ENCODE measurements around the gene PKNOX2. TPM values are rescaled to one million over a fixed set of nuclear protein-coding genes. Genes with fewer than 3 reads are reported as not detected.
A peak's percentile ranks its signal among the peaks of the same experiment; 100 is the strongest.

Gene PKNOX2
- total and polyA plus RNA-seq, 4 donors, result 3.1 to 10.6 (median 7.9) TPM

GRCh38 chr11:125433454-125434121, 269.0 kb downstream of the PKNOX2 start:
- no peak for TF ChIP-seq CTCF (IDR thresholded peaks at IDR 0.05; ENCODE audit: control extremely low read depth, extremely low read depth)
- Histone ChIP-seq H3K27me3 (ENCODE audit: control insufficient read depth in 3 of 3, insufficient read depth in 3 of 3, low read length in 2 of 3) (no peaks in the 10 kb centered on the region), H3K4me1 (ENCODE audit: control insufficient read depth in 5 of 5, insufficient read depth in 5 of 5, low read length in 5 of 5) (peaks cover 0 to 3% (median 0%) of the 10 kb centered on the region in 5 donors), H3K9ac (ENCODE audit: insufficient read depth in 1 of 2, low read length in 2 of 2) (no peak overlapping the region), H3K27ac (ENCODE audit: low read depth in 1 of 2, low read length in 1 of 2) (no peak overlapping the region), H3K9me3 (ENCODE audit: control insufficient read depth in 4 of 4, insufficient read depth in 3 of 4, low read length in 3 of 4) (no peaks in the 10 kb centered on the region), H3K4me3 (no peak overlapping the region), H3K36me3 (ENCODE audit: control insufficient read depth in 4 of 4, insufficient read depth in 4 of 4, low read length in 4 of 4) (peaks cover 0 to 4% (median 0%) of the 10 kb centered on the region in 4 donors)
- 25% methylated on average over 11 of the region's 11 CpGs for WGBS, 2 donors
- peak; percentile 67 for ATAC-seq (ENCODE audit: insufficient read depth, low FRiP score)
- peak; percentile 52 to 57 (median 56) for DNase-seq

GRCh38 chr11:125435461-125436238, 271.1 kb downstream of the PKNOX2 start:
- Histone ChIP-seq H3K36me3 (ENCODE audit: control insufficient read depth in 4 of 4, insufficient read depth in 4 of 4, low read length in 4 of 4) (peaks cover 0 to 2% (median 0%) of the 10 kb centered on the region in 4 donors), H3K4me1 (ENCODE audit: control insufficient read depth in 5 of 5, insufficient read depth in 5 of 5, low read length in 5 of 5) (peaks cover 0 to 3% (median 0%) of the 10 kb centered on the region in 5 donors), H3K9me3 (ENCODE audit: control insufficient read depth in 4 of 4, insufficient read depth in 3 of 4, low read length in 3 of 4) (no peaks in the 10 kb centered on the region), H3K27ac (ENCODE audit: low read depth in 1 of 2, low read length in 1 of 2) (no peak overlapping the region), H3K27me3 (ENCODE audit: control insufficient read depth in 3 of 3, insufficient read depth in 3 of 3, low read length in 2 of 3) (no peaks in the 10 kb centered on the region), H3K9ac (ENCODE audit: insufficient read depth in 1 of 2, low read length in 2 of 2) (no peak overlapping the region), H3K4me3 (no peak overlapping the region)
- TF ChIP-seq CTCF (IDR thresholded peaks at IDR 0.05; ENCODE audit: control extremely low read depth, extremely low read depth), result no peak
- DNase-seq (no peak), ATAC-seq (ENCODE audit: insufficient read depth, low FRiP score) (no peak)
- 81 to 84% methylated on average over 9 of the region's 9 CpGs for WGBS, 2 donors

- Histone ChIP-seq H3K9me3 (ENCODE audit: control insufficient read depth in 4 of 4, insufficient read depth in 3 of 4, low read length in 3 of 4) (no peaks in the 10 kb centered on the region), H3K9ac (ENCODE audit: insufficient read depth in 1 of 2, low read length in 2 of 2) (no peak overlapping the region), H3K27ac (ENCODE audit: low read depth in 1 of 2, low read length in 1 of 2) (no peak overlapping the region), H3K36me3 (ENCODE audit: control insufficient read depth in 4 of 4, insufficient read depth in 4 of 4, low read length in 4 of 4) (no peaks in the 10 kb centered on the region), H3K27me3 (ENCODE audit: control insufficient read depth in 3 of 3, insufficient read depth in 3 of 3, low read length in 2 of 3) (peaks cover 0 to 14% (median 2%) of the 10 kb centered on the region in 3 donors), H3K4me3 (no peak overlapping the region), H3K4me1 (ENCODE audit: control insufficient read depth in 5 of 5, insufficient read depth in 5 of 5, low read length in 5 of 5) (no peaks in the 10 kb centered on the region)
- 67 to 79% methylated on average over 11 of the region's 11 CpGs for WGBS, 2 donors
- DNase-seq, result no peak
- no peak for ATAC-seq (ENCODE audit: insufficient read depth, low FRiP score)
- no peak for TF ChIP-seq CTCF (IDR thresholded peaks at IDR 0.05; ENCODE audit: control extremely low read depth, extremely low read depth)
These were observed 277.3 kb downstream of the PKNOX2 start for GRCh38 chr11:125441648-125442410.

Data from lung (tissue), 12 donors.